Measurements from ENCODE around the gene MAEA. TPM values are rescaled to one million over a fixed set of nuclear protein-coding genes. Genes with fewer than 3 reads are reported as not detected.
A peak's percentile ranks its signal among the peaks of the same experiment; 100 is the strongest.

The MAEA gene
- total RNA-seq, 1 donor = 54.8 TPM

- TF ChIP-seq CTCF (IDR thresholded peaks at IDR 0.05; ENCODE audit: insufficient read depth, low read length) = no peak
- no peak for DNase-seq (ENCODE audit: low read depth)
These were observed 51.2 kb downstream of the MAEA start for GRCh38 chr4:1340861-1341260.

GRCh38 chr4:1342003-1342402 lies 52.3 kb downstream of the MAEA start:
- H3K4me3 ChIP-seq (ENCODE audit: low read depth, low read length) = no peak overlapping the region
- no peak for TF ChIP-seq CTCF (IDR thresholded peaks at IDR 0.05; ENCODE audit: insufficient read depth, low read length)
- no peak for DNase-seq (ENCODE audit: low read depth)

More at GRCh38 chr4:1340861-1341260, 51.2 kb downstream of the MAEA start:
- no peak overlapping the region for H3K4me3 ChIP-seq (ENCODE audit: low read depth, low read length)

- no peak for TF ChIP-seq CTCF (IDR thresholded peaks at IDR 0.05; ENCODE audit: insufficient read depth, low read length)
- H3K4me3 ChIP-seq (ENCODE audit: low read depth, low read length) = peak overlapping the region; percentile 13
- no peak for DNase-seq (ENCODE audit: low read depth)
These were observed 55.0 kb downstream of the MAEA start for GRCh38 chr4:1344696-1345095.

- peak overlapping the region; percentile 79 for H3K4me3 ChIP-seq (ENCODE audit: low read depth, low read length)
- TF ChIP-seq CTCF (IDR thresholded peaks at IDR 0.05; ENCODE audit: insufficient read depth, low read length) = no peak
- DNase-seq (ENCODE audit: low read depth) = peak; percentile 29
These were observed 56.5 kb downstream of the MAEA start for GRCh38 chr4:1345903-1346780.

GRCh38 chr4:1346781-1347409 lies 57.2 kb downstream of the MAEA start, which contains the start of gene UVSSA:
UVSSA (plus strand) TSS chr4:1347208; CDS start chr4:1348092, 884 bp downstream.
- H3K4me3 ChIP-seq (ENCODE audit: low read depth, low read length) = peak within 1 kb of the TSS; percentile 79
- peak; percentile 99 for DNase-seq (ENCODE audit: low read depth)
- TF ChIP-seq CTCF (IDR thresholded peaks at IDR 0.05; ENCODE audit: insufficient read depth, low read length) = no peak

GRCh38 chr4:1347410-1347864 lies 57.7 kb downstream of the MAEA start:
- peak; percentile 87 for DNase-seq (ENCODE audit: low read depth)
- no peak for TF ChIP-seq CTCF (IDR thresholded peaks at IDR 0.05; ENCODE audit: insufficient read depth, low read length)
- peak overlapping the region; percentile 74 for H3K4me3 ChIP-seq (ENCODE audit: low read depth, low read length)

Measured in fibroblast of the aortic adventitia (primary cell).